HepG2 (cell line): Measurements from ENCODE around the gene SMIM20. TPM values are rescaled to one million over a fixed set of nuclear protein-coding genes. Genes with fewer than 3 reads are reported as not detected.
A peak's percentile ranks its signal among the peaks of the same experiment; 100 is the strongest.

Experiments used
- ADNP ChIP-seq: sonication (generic); formaldehyde crosslinking; IDR thresholded peaks from 2 replicates; pipeline ENCODE4 v1.4.0; 2020; ENCODE audit warnings: missing genetic modification reagents
- ARID5B ChIP-seq: IDR thresholded peaks from 2 replicates; pipeline ENCODE4 v1.4.0; 2020; ENCODE audit warnings: mild to moderate bottlenecking, missing genetic modification reagents
- ATF7 ChIP-seq, 2 experiments: fragments of 450-650 bp in 1 of 2; sonication (generic) in 1 of 2; formaldehyde crosslinking in 1 of 2; IDR thresholded peaks; 2 replicates each; pipeline versions ENCODE4 v1.4.0 to v1.6.1; 2016 to 2020; ENCODE audit warnings: antibody characterized with exemption in 1 of 2, mild to moderate bottlenecking in 1 of 2, missing genetic modification reagents in 1 of 2
- ESRRA ChIP-seq: sonication (generic); formaldehyde crosslinking; IDR thresholded peaks from 2 replicates; pipeline ENCODE4 v1.5.1; 2020; ENCODE audit warnings: mild to moderate bottlenecking, low read depth, missing genetic modification reagents
- GABPB1 ChIP-seq: IDR thresholded peaks from 2 replicates; pipeline ENCODE4 v1.6.1; 2016; ENCODE audit warnings: mild to moderate bottlenecking, missing genetic modification reagents, moderate library complexity, missing compliant biosample characterization
- HNF4A ChIP-seq: sonication (generic); formaldehyde crosslinking; IDR thresholded peaks from 2 replicates; pipeline ENCODE4 v1.4.0; 2020; ENCODE audit warnings: missing genetic modification reagents
- KDM1A ChIP-seq: IDR thresholded peaks from 2 replicates; pipeline ENCODE4 v1.6.1; 2016; ENCODE audit warnings: missing compliant biosample characterization
- KLF12 ChIP-seq: sonication (generic); formaldehyde crosslinking; IDR thresholded peaks from 2 replicates; pipeline ENCODE4 v1.4.0; 2020; ENCODE audit warnings: missing genetic modification reagents, borderline replicate concordance
- MAF1 ChIP-seq: sonication (generic); formaldehyde crosslinking; IDR thresholded peaks from 2 replicates; pipeline ENCODE4 v1.5.0; 2020; ENCODE audit warnings: missing genetic modification reagents, borderline replicate concordance
- MAX ChIP-seq: IDR thresholded peaks from 2 replicates; pipeline ENCODE4 v1.6.1; 2012; ENCODE audit warnings: inconsistent platforms
- POLR2G ChIP-seq: fragments of 200-400 bp; formaldehyde crosslinking; IDR thresholded peaks from 2 replicates; pipeline ENCODE4 v1.6.1; 2018; ENCODE audit warnings: mild to moderate bottlenecking, low read depth, low read length, moderate library complexity
- RARA ChIP-seq: IDR thresholded peaks from 2 replicates; pipeline ENCODE4 v1.6.1; 2016; ENCODE audit warnings: missing genetic modification reagents, missing compliant biosample characterization
- RBAK ChIP-seq: sonication (generic); formaldehyde crosslinking; IDR thresholded peaks from 2 replicates; pipeline ENCODE4 v1.5.1; 2020; ENCODE audit warnings: mild to moderate bottlenecking, missing genetic modification reagents
- RELA ChIP-seq: sonication (generic); formaldehyde crosslinking; IDR thresholded peaks from 2 replicates; pipeline ENCODE4 v1.4.0; 2020; ENCODE audit warnings: missing genetic modification reagents
- SAP130 ChIP-seq: IDR thresholded peaks from 2 replicates; pipeline ENCODE4 v1.6.1; 2016; ENCODE audit warnings: low read depth
- SOX13 ChIP-seq, 3 experiments: fragments of 450-650 bp in 1 of 3; sonication (generic) in 1 of 3; formaldehyde crosslinking in 1 of 3; IDR thresholded peaks in 2 of 3; conservative IDR thresholded peaks in 1 of 3; 2 replicates each; pipeline versions ENCODE4 v1.5.0 to v1.6.1; 2016 to 2020; ENCODE audit warnings: antibody characterized with exemption in 1 of 3, mild to moderate bottlenecking in 1 of 3, missing compliant biosample characterization in 1 of 3, missing genetic modification reagents in 1 of 3, moderate library complexity in 1 of 3
- SOX5 ChIP-seq: IDR thresholded peaks from 2 replicates; pipeline ENCODE4 v1.6.1; 2016; ENCODE audit warnings: borderline replicate concordance
- TEAD2 ChIP-seq: sonication (generic); formaldehyde crosslinking; IDR thresholded peaks from 2 replicates; pipeline ENCODE4 v1.9.0; 2021; ENCODE audit warnings: missing genetic modification reagents
- TFDP2 ChIP-seq: sonication (generic); formaldehyde crosslinking; IDR thresholded peaks from 2 replicates; pipeline ENCODE4 v1.4.0; 2020; ENCODE audit warnings: missing genetic modification reagents
- ZBTB8A ChIP-seq: sonication (generic); formaldehyde crosslinking; IDR thresholded peaks from 2 replicates; pipeline ENCODE4 v1.4.0; 2020; ENCODE audit warnings: mild to moderate bottlenecking, low read depth, missing genetic modification reagents, borderline replicate concordance
- ZFAT ChIP-seq: sonication (generic); formaldehyde crosslinking; conservative IDR thresholded peaks from 2 replicates; pipeline ENCODE4 v1.8.1; 2023; ENCODE audit warnings: missing genetic modification reagents, inconsistent platforms
- ZNF136 ChIP-seq: sonication (generic); formaldehyde crosslinking; IDR thresholded peaks from 2 replicates; pipeline ENCODE4 v1.8.1; 2022; ENCODE audit warnings: low read depth, mild to moderate bottlenecking, moderate library complexity, missing genetic modification reagents
- ZNF275 ChIP-seq: sonication (generic); formaldehyde crosslinking; IDR thresholded peaks from 2 replicates; pipeline ENCODE4 v1.8.0; 2022; ENCODE audit warnings: missing genetic modification reagents, mild to moderate bottlenecking, inconsistent platforms, borderline replicate concordance
- ZNF331 ChIP-seq: sonication (generic); formaldehyde crosslinking; IDR thresholded peaks from 2 replicates; pipeline ENCODE4 v1.4.0; 2020; ENCODE audit warnings: missing genetic modification reagents
- ZNF740 ChIP-seq: sonication (generic); formaldehyde crosslinking; IDR thresholded peaks from 2 replicates; pipeline ENCODE4 v1.4.0; 2020; ENCODE audit warnings: missing genetic modification reagents
- polyA plus RNA-seq, 8 experiments: library from polyadenylated mRNA; depleted of rRNA in 3 of 8; stranded (reverse) in 7 of 8; unstranded in 1 of 8; fragments of >200 nt; fragmentation: Illumina TruSeq in 4 of 8; extraction: Trizol in 4 of 8; gene quantifications; 2 replicates each; pipeline versions ENCODE4 v1.2.1 to v1.2.3, GENCODE V29; 2011 to 2016; ENCODE audit warnings: low read depth in 4 of 8, missing spikeins in 1 of 8, mixed read lengths in 1 of 8; ENCODE audit not compliant: insufficient read depth in 1 of 8
- total RNA-seq, 5 experiments: library from RNA; depleted of rRNA; stranded (reverse); fragments of >200 nt; fragmentation: Illumina TruSeq; extraction: Trizol; gene quantifications; 2 replicates each; pipeline ENCODE4 v1.2.3, GENCODE V29; 2016; ENCODE audit warnings: low read depth in 1 of 5

The SMIM20 gene
- total and polyA plus RNA-seq, 2 of the 13 experiments (the other 11 are each of a cell fraction or from before 2014, with no cell fraction given) = 26.3 to 30.2 TPM

GRCh38 chr4:25908491-25908901 is 5.5 kb upstream of the SMIM20 start (continued):
- TF ChIP-seq ZFAT (CRISPR knock-in tag) (no peak), SAP130 (CRISPR knock-in tag) (peak; percentile 52; the same call in 1 of the 2 replicates), MAF1 (CRISPR knock-in tag) (no peak), POLR2G (no peak), ATF7 (IDR thresholded peaks at IDR 0.05) (no peak), ATF7 (CRISPR knock-in tag; IDR thresholded peaks at IDR 0.05) (no peak), ZBTB8A (no peak), HNF4A (CRISPR knock-in tag) (peak; percentile 60), SOX13 (IDR thresholded peaks at IDR 0.05) (no peak), SOX13 (CRISPR knock-in tag; conservative IDR thresholded peaks at IDR 0.05 in 1 of 2, IDR thresholded peaks at IDR 0.05 in 1 of 2) (peak in 1 of 2 experiments; percentile 86; a peak in 2 of 4 replicates), KLF12 (CRISPR knock-in tag) (no peak), RARA (CRISPR knock-in tag) (0 out of 2 replicates have a peak, but pooled peaks have one; percentile 23), ZNF136 (CRISPR knock-in tag) (no peak), TFDP2 (CRISPR knock-in tag) (no peak), MAX (peak; percentile 72), SOX5 (CRISPR knock-in tag) (peak; percentile 82; the same call in 1 of the 2 replicates), ZNF740 (CRISPR knock-in tag) (no peak), KDM1A (peak; percentile 65; the same call in 1 of the 2 replicates), ARID5B (CRISPR knock-in tag) (peak; percentile 42; the same call in 1 of the 2 replicates), ADNP (CRISPR knock-in tag) (no peak), RELA (CRISPR knock-in tag) (no peak), ESRRA (CRISPR knock-in tag) (peak; percentile 71), TEAD2 (CRISPR knock-in tag) (no peak), GABPB1 (CRISPR knock-in tag) (no peak), RBAK (CRISPR knock-in tag) (peak; percentile 91), ZNF331 (peak; percentile 11; the same call in 1 of the 2 replicates), ZNF275 (CRISPR knock-in tag) (no peak)
